Lower leg skin (tissue), 4 donors: ENCODE results near the gene PABPN1L. TPM values are rescaled to one million over a fixed set of nuclear protein-coding genes. Genes with fewer than 3 reads are reported as not detected.
"Not testable (repeated sequence)": the region's sequence is repeated elsewhere in the genome, so short reads cannot be mapped to it uniquely, and the experiment has no call there.

Experiments used
- DNase-seq, 2 donors: peaks; one replicate each; pipeline ENCODE4 v3.0.0-alpha.2; 2019; ENCODE audit warnings: low spot score in 2 of 2
- H3K4me3 ChIP-seq: fragments of 200-600 bp; sonication (generic); 2 replicates; pipeline ENCODE4 v1.5.1; 2017; ENCODE audit warnings: mild to moderate bottlenecking, low read depth; ENCODE audit not compliant: poor library complexity, severe bottlenecking
- CTCF ChIP-seq, 3 donors: fragments of 450-650 bp; IDR thresholded peaks; one replicate each; pipeline ENCODE4 v1.5.1; 2016; ENCODE audit warnings: antibody characterized with exemption in 3 of 3, mild to moderate bottlenecking in 3 of 3, moderate library complexity in 2 of 3
- POLR2A ChIP-seq, 2 donors: fragments of 450-650 bp; IDR thresholded peaks; one replicate each; pipeline ENCODE4 v1.6.1; 2016 to 2017; ENCODE audit warnings: antibody characterized with exemption in 2 of 2, mild to moderate bottlenecking in 1 of 2, moderate library complexity in 1 of 2
- WGBS, 2 donors: methylation state at CpG; one replicate each; pipeline ENCODE4 v1.1.5; 2018; 5-methylcytosine and 5-hydroxymethylcytosine counted together
- intact Hi-C: fragments of 100-400 bp; cut with DNase I; formaldehyde crosslinking; loops from one replicate; pipeline ENCODE4 v1.15.0; 2023; ENCODE audit warnings: low total_unique reads
- total RNA-seq, 4 donors: library from RNA; depleted of rRNA; stranded (reverse); fragments of >200 nt; gene quantifications; one replicate each; pipeline ENCODE4 v1.1.0, GENCODE V29; 2016

PABPN1L gene
- total RNA-seq, 4 donors from 2014 or later: not detected

- intact Hi-C loops: no loop called here
- TF ChIP-seq POLR2A (IDR thresholded peaks at IDR 0.05) (no peak), CTCF (IDR thresholded peaks at IDR 0.05) (no peak)
- no peak for DNase-seq
- H3K4me3 ChIP-seq: no peak overlapping the region
- WGBS, 2 donors: 82 to 85% methylated on average over 8 to 18 of the region's 19 CpGs
Observed at GRCh38 chr16:88893127-88893968, 26.9 kb upstream of the PABPN1L start.

GRCh38 chr16:88892065-88892464 lies 25.6 kb upstream of the PABPN1L start:
- TF ChIP-seq CTCF (IDR thresholded peaks at IDR 0.05) (no peak), POLR2A (IDR thresholded peaks at IDR 0.05) (no peak)
- intact Hi-C loops: no loop called here
- WGBS, 2 donors: 55 to 88% methylated on average over 12 to 20 of the region's 20 CpGs
- DNase-seq: no peak
- no peak overlapping the region for H3K4me3 ChIP-seq

GRCh38 chr16:88891083-88891482 lies 24.6 kb upstream of the PABPN1L start:
- no peak for DNase-seq
- intact Hi-C loops: no loop called here
- H3K4me3 ChIP-seq: no peak overlapping the region
- WGBS, 2 donors: 74 to 78% methylated on average over 16 of the region's 16 CpGs
- TF ChIP-seq POLR2A (IDR thresholded peaks at IDR 0.05): no peak
- TF ChIP-seq CTCF (IDR thresholded peaks at IDR 0.05): no peak

- DNase-seq, H3K4me3 ChIP-seq, intact Hi-C loops: not testable (repeated sequence)
- WGBS, 2 donors: 91% methylated on average over 48 of the region's 48 CpGs
Observed at GRCh38 chr16:88889702-88890352, 23.4 kb upstream of the PABPN1L start.

- DNase-seq: no peak
- H3K4me3 ChIP-seq: no peak overlapping the region
- TF ChIP-seq CTCF (IDR thresholded peaks at IDR 0.05) (no peak), POLR2A (IDR thresholded peaks at IDR 0.05) (no peak)
- 49 to 53% methylated on average over 28 of the region's 30 CpGs for WGBS, 2 donors
- intact Hi-C loops: no loop called here
Observed at GRCh38 chr16:88888461-88889387, 22.3 kb upstream of the PABPN1L start.
